ENCODE measurements around the gene DLX1.
"Not testable (repeated sequence)": the region's sequence is repeated elsewhere in the genome, so short reads cannot be mapped to it uniquely, and the experiment has no call there.

Gene DLX1

GRCh38 chr2:172113617-172114016, 28.3 kb downstream of the DLX1 start:
- peak; percentile 79 for DNase-seq (ENCODE audit: low read depth)
- H3K4me3 ChIP-seq (ENCODE audit: low read depth, low read length): no peak overlapping the region
- TF ChIP-seq, protein P1, sequence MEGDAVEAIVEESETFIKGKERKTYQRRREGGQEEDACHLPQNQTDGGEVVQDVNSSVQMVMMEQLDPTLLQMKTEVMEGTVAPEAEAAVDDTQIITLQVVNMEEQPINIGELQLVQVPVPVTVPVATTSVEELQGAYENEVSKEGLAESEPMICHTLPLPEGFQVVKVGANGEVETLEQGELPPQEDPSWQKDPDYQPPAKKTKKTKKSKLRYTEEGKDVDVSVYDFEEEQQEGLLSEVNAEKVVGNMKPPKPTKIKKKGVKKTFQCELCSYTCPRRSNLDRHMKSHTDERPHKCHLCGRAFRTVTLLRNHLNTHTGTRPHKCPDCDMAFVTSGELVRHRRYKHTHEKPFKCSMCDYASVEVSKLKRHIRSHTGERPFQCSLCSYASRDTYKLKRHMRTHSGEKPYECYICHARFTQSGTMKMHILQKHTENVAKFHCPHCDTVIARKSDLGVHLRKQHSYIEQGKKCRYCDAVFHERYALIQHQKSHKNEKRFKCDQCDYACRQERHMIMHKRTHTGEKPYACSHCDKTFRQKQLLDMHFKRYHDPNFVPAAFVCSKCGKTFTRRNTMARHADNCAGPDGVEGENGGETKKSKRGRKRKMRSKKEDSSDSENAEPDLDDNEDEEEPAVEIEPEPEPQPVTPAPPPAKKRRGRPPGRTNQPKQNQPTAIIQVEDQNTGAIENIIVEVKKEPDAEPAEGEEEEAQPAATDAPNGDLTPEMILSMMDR (conservative IDR thresholded peaks at IDR 0.05; ENCODE audit: low read depth, low read length): peak; percentile 44

DNA sequence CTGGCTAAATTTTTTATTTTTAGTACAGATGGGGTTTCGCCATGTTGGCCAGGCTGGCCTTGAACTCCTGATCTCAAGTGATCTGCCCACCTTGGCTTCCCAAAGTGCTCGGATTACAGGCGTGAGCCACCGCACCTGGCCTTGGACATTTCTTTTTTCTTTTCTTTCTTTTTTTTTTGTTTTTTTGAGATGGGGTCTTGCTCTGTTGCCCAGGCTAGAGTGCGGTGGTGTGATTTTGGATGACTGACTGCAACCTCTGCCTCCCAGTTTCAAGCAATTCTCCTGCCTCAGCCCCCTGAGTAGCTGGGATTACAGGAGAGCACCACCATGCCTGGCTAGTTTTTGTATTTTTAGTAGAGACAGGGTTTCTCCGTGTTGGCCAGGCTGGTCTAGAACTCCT, 28.9 kb downstream of the DLX1 start:
- not testable (repeated sequence) for H3K4me3 ChIP-seq (ENCODE audit: low read depth, low read length); DNase-seq (ENCODE audit: low read depth)

- DNase-seq (ENCODE audit: low read depth): no peak
- TF ChIP-seq, protein P1 (conservative IDR thresholded peaks at IDR 0.05; ENCODE audit: low read depth, low read length): no peak
Observed at GRCh38 chr2:172114579-172114978, 29.3 kb downstream of the DLX1 start.

DNA sequence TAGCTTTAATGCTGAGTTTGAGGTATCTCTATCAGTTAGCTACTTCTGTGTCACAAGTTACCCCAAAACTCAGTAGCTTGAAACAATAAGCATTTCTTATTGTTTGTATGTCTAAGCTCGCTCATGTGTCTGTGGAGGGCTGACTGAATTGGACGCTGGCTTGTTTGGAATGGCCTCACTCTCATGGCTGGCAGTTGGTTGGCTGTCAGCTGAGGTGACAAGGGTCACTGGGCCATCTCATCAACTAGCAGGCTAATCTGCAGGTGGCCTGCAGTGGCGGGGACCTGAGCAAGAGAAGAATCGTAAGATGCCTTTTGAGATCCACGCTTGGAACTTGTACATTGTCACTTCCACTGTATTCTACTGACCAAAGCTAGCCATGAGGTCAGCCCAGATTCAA, 30.8 kb downstream of the DLX1 start:
- no peak for DNase-seq (ENCODE audit: low read depth)
- no peak overlapping the region for H3K4me3 ChIP-seq (ENCODE audit: low read depth, low read length)
- TF ChIP-seq, protein P1 (conservative IDR thresholded peaks at IDR 0.05; ENCODE audit: low read depth, low read length): no peak

More at GRCh38 chr2:172114579-172114978, 29.3 kb downstream of the DLX1 start:
- H3K4me3 ChIP-seq (ENCODE audit: low read depth, low read length): no peak overlapping the region

DNA sequence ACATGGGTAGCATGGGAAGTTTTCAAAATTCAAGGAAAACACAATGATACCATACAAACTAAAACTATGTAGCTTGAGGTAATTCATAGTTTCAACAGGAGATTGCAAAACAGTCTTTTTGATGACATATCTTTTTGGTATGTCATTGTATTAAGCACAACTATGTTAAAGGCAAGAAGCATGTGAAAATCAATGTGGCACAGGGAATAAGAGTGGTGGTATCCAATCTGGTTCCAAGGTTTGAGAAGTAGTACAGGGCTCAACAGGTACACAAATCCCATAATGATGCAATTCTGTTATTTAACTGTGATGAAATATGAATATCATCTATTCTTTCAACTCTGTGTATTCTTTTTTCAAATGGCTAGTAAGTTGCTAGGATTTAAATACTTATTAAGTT, 33.8 kb downstream of the DLX1 start:
- TF ChIP-seq, protein P1 (conservative IDR thresholded peaks at IDR 0.05; ENCODE audit: low read depth, low read length): no peak
- DNase-seq (ENCODE audit: low read depth): peak; percentile 81
- no peak overlapping the region for H3K4me3 ChIP-seq (ENCODE audit: low read depth, low read length)

DNA sequence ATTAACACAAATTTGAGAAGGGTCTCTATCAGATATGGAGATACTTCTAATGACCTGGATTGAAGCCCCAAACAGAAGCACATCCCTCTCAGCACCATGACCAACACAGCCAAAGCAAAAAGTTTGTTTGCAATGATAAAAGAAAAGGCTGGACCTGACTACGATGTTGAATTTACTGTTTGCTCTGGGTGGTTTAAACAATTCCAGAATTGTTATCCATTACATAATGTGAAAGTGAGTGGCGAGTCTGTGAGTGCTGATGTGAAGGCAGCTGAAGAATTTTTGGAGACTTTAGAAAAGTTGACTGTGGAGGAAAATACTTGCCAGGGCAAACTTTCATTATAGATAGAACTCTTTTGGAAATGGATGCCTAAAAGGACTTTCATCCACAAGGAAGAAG, 34.8 kb downstream of the DLX1 start:
- TF ChIP-seq, protein P1 (conservative IDR thresholded peaks at IDR 0.05; ENCODE audit: low read depth, low read length): no peak
- no peak overlapping the region for H3K4me3 ChIP-seq (ENCODE audit: low read depth, low read length)
- DNase-seq (ENCODE audit: low read depth): no peak

- no peak for DNase-seq (ENCODE audit: low read depth)
- TF ChIP-seq, protein P1 (conservative IDR thresholded peaks at IDR 0.05; ENCODE audit: low read depth, low read length): no peak
- no peak overlapping the region for H3K4me3 ChIP-seq (ENCODE audit: low read depth, low read length)
Observed at GRCh38 chr2:172128484-172128883, 43.2 kb downstream of the DLX1 start.

DNA sequence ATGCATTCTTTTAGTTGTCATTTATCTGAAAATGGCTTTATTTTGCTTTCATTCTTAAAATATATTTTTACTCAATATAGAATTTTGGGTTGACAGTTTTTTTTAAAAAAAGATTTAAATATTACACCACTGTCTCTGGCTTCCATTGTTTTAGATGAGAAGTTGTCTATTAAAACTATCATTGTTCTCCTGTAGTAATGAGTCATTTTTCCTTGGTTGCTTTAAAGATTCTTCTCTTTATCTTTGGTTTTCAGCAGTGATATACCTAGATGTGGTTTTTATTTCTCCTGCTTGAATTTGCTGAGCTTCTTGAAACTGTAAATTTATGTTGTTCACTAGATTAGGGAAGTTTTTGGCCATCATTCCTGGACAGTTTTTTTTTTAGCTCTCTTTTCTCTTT, 44.1 kb downstream of the DLX1 start:
- DNase-seq (ENCODE audit: low read depth): no peak
- TF ChIP-seq, protein P1 (conservative IDR thresholded peaks at IDR 0.05; ENCODE audit: low read depth, low read length): no peak
- H3K4me3 ChIP-seq (ENCODE audit: low read depth, low read length): no peak overlapping the region

Measured in choroid plexus epithelial cell (primary cell).